Measurements from ENCODE around the gene HS1BP3. TPM values are rescaled to one million over a fixed set of nuclear protein-coding genes. Genes with fewer than 3 reads are reported as not detected.

HS1BP3 gene
- total RNA-seq, 1 donor from 2014 or later, result 22.1 TPM

DNA sequence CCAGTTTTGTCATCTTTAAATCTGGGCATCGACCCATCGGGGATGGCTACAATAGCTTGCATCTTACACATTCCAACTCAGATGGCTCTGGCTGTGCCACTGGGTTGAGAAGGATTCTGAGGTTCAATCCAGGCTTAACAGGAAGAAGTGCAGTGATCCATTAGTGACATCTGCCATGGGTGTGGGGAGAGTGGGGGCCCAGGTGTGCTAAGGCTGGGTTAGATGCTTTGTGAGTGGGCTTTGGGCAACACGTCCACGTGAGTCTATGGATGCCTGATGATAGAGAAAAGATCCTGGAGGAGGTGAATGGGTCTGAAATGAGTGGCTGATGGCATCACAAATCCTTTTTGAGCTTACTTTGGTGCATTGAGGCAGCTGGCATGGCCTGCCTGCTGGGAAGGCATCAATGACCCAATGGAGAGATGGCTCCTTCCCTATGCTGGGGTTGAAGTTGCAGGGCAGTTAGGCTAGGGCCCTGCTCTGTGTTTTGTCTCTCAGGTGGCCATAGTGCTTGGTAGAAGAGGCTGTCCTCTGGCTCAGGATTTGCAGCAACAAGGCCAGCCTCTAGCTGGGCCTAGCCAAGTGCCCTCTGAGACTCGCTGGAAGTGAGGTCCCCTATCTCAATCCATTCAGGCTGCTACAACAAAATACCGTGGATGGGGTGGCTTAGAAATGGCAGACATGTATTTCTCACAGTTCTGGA lies 56.7 kb downstream of the HS1BP3 start:
- H3K27ac Mint-ChIP-seq, result peak overlapping the region; percentile 23

GRCh38 chr2:20593072-20594034 lies 57.5 kb downstream of the HS1BP3 start:
- TF ChIP-seq, protein P1, sequence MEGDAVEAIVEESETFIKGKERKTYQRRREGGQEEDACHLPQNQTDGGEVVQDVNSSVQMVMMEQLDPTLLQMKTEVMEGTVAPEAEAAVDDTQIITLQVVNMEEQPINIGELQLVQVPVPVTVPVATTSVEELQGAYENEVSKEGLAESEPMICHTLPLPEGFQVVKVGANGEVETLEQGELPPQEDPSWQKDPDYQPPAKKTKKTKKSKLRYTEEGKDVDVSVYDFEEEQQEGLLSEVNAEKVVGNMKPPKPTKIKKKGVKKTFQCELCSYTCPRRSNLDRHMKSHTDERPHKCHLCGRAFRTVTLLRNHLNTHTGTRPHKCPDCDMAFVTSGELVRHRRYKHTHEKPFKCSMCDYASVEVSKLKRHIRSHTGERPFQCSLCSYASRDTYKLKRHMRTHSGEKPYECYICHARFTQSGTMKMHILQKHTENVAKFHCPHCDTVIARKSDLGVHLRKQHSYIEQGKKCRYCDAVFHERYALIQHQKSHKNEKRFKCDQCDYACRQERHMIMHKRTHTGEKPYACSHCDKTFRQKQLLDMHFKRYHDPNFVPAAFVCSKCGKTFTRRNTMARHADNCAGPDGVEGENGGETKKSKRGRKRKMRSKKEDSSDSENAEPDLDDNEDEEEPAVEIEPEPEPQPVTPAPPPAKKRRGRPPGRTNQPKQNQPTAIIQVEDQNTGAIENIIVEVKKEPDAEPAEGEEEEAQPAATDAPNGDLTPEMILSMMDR (conservative IDR thresholded peaks at IDR 0.05), result no peak
- DNase-seq (ENCODE audit: extremely low spot score, unreplicated experiment), result no peak
- H3K4me3 Mint-ChIP-seq, result no peak overlapping the region
- H3K4me1 Mint-ChIP-seq (ENCODE audit: unreplicated experiment), result peaks cover 32% of the 10 kb centered on the region
- no peaks in the 10 kb centered on the region for H3K27me3 Mint-ChIP-seq
- H3K36me3 Mint-ChIP-seq, result no peaks in the 10 kb centered on the region
- H3K27ac Mint-ChIP-seq, result peak overlapping the region; percentile 15
- H3K9me3 Mint-ChIP-seq, result no peaks in the 10 kb centered on the region

More for the DNA sequence above, 56.7 kb downstream of the HS1BP3 start:
- H3K27me3 Mint-ChIP-seq, result no peaks in the 10 kb centered on the region
- TF ChIP-seq, protein P1 (conservative IDR thresholded peaks at IDR 0.05), result no peak
- no peak overlapping the region for H3K4me3 Mint-ChIP-seq
- no peaks in the 10 kb centered on the region for H3K9me3 Mint-ChIP-seq
- H3K36me3 Mint-ChIP-seq, result no peaks in the 10 kb centered on the region
- no peak for DNase-seq (ENCODE audit: extremely low spot score, unreplicated experiment)
- H3K4me1 Mint-ChIP-seq (ENCODE audit: unreplicated experiment), result peaks cover 32% of the 10 kb centered on the region

DNA sequence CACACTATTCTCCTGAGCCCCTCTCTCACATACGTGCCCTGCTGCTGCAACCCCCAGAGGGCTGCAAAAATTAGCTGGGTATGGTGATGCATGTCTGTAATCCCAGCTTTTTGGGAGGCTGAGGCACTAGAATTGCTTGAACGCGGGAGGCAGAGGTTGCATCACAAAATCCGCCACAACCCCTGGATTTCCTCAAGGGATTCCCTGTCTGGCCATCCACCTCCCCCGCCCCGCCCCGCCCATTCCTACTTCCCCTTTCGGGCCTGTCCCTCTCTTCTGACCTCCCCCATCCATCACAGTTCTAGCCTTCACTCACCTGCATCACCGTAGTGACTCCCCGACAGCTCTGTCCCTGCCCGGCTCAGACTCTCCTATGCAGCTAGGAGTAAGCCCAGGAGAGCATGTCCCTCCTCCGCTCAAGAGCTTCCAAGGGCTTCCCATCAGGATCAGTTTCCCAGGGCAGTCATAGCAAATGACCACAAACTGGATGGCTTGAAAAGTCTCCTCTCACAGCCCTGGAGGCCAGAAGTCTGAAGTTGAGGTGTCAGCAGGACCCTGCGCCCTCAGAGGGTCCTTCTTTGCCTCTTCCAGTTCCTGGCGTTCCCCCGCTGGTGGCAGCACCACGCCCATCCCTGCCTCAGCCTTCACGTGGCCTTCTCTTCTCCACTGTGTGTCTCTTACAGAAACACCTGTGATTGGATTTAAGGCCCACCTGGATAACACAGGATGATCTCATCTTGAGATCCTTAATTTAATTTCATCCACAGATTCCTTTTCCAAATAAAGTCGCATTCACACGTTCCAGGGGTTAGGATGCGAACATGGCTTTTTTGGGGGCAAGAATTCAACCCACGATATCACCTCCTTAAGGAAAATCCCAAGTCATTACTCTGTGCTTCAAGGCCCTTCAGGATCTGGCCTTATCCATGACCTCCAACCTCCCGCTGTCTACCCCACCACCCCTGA lies 58.5 kb downstream of the HS1BP3 start:
- H3K27ac Mint-ChIP-seq, result peak overlapping the region; percentile 46
- no peaks in the 10 kb centered on the region for H3K9me3 Mint-ChIP-seq
- H3K4me1 Mint-ChIP-seq (ENCODE audit: unreplicated experiment), result peaks cover 23% of the 10 kb centered on the region
- no peak for DNase-seq (ENCODE audit: extremely low spot score, unreplicated experiment)
- no peaks in the 10 kb centered on the region for H3K36me3 Mint-ChIP-seq
- no peak overlapping the region for H3K4me3 Mint-ChIP-seq
- H3K27me3 Mint-ChIP-seq, result no peaks in the 10 kb centered on the region
- TF ChIP-seq, protein P1 (conservative IDR thresholded peaks at IDR 0.05), result no peak

DNA sequence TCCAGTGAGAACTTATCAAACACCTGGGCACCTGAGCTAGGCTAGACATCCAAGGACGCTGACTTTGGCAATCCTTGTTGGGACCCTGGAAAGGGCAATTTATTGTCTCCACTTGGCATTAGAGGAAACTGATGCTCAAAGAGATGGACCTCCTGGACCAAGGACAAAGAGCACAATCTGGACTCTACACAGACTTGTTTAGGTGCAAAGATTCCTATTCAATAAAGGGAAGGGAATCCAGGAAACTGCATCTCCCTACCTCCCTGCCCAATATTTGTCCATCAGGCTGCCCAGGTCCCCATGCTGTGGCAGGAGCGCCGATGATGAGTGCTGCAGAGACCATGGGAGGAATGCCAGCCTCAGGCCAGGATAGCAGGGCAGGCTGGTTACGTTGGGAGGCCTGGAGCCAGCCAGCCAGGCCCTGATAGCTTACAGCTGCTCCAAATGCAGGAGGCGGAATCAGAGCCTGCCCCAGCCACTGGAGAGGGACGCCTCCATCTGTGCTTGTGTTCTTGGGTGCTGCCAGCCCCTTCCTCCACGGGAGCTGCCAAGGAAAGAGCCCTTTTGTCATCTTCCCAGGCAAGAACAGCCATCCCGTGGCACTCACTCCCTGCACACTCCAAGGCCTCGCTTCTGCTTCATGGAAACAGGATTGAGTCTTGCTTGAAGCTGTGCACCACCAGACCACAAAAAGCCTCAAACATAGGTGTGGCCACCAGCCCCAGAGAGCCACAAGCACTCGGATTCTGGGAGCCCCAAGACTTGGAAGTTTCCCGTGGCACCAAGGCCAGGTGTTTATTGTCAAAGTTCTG lies 60.0 kb downstream of the HS1BP3 start:
- Mint-ChIP-seq H3K4me1 (ENCODE audit: unreplicated experiment) (peaks cover 16% of the 10 kb centered on the region), H3K36me3 (no peaks in the 10 kb centered on the region), H3K4me3 (no peak overlapping the region), H3K9me3 (no peaks in the 10 kb centered on the region), H3K27me3 (no peaks in the 10 kb centered on the region), H3K27ac (no peak overlapping the region)
- DNase-seq (ENCODE audit: extremely low spot score, unreplicated experiment), result no peak
- TF ChIP-seq, protein P1 (conservative IDR thresholded peaks at IDR 0.05), result no peak

Data from type B pancreatic cell (in vitro differentiated cells).